Stimulated activated CD4-positive, alpha-beta T cell treated with anti-CD3 and anti-CD28 coated beads, Interleukin-1b, Interleukin-23, amount 100 ng/mL, for 24 hours (primary cell): Measurements from ENCODE around the gene TNFAIP8L3.

ENCODE experiments used
- DNase-seq, 4 experiments: peaks; one replicate each; pipeline ENCODE4 v3.0.0-alpha.2; 2020; ENCODE audit warnings: low read depth in 4 of 4, low spot score in 1 of 4

The TNFAIP8L3 gene

DNA sequence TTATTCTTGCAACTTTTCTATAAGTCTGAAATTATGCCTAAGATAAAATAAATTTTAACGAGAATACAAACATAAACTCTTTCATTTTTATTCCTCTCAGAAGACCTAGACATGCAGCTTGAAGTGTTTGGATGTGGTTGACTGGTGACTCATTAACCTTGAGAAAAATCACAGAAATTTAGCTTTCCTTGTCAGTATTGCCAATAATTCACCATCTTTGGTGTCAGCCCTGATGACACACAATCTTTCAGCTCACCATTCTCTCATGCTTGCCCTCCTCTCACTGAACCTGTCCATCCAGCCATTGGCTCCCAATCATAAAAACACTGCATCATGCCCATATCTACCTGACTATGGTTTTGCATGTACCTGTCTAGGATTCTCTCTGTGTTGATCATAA, 22.6 kb upstream of the TNFAIP8L3 start:
- no peak for DNase-seq

DNA sequence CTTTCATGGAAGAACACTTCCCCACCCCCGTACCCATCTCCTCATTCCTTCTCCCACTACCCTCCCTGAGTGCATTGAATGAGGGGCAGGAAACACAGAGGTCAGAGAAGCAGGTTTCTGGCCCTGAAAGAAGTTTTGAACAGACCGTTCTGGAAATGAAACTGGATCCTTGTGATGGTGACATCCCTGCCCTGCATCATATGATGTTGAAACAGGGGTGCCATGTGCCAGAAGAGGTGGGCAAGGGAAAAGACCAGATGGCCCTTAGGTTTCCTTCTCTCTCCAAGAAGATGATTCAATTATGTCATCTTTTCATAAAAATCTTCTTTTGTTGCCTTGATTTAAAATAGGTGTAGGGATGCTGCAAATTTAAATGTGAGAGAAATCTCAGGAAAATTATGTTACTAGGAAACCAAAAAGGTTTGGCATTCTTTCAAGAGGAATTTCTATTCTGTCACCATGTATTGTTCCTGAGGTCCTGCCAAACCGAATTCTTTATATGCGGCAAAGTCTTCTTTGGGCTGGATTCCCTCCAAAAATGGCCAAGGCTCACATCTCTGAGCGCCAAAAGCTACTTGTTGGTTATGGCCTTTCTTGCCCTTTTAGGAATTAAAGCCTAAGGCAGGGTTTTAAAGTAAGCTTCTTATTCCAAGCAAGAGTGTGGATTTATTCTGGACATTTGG, 19.9 kb upstream of the TNFAIP8L3 start:
- DNase-seq, result no peak

DNA sequence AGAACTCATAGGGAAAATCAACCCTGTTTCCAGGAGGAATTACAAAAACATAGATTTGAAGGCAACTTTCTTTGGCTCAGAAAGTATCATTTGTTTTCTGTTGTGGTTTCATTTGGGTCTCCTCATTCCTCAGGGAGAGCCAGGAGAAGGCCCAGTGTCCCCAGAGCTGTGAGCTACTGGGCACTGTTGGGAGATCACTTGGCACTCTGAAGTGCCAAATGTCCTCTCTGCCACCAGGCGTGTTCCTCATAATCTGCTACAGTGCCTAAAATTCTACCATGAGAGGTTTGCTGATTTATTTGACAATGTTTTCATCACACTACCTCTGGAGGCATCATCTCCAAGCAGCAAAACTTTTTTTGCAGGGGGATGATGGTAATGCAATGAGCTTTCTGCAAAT, 17.4 kb upstream of the TNFAIP8L3 start:
- no peak for DNase-seq

DNA sequence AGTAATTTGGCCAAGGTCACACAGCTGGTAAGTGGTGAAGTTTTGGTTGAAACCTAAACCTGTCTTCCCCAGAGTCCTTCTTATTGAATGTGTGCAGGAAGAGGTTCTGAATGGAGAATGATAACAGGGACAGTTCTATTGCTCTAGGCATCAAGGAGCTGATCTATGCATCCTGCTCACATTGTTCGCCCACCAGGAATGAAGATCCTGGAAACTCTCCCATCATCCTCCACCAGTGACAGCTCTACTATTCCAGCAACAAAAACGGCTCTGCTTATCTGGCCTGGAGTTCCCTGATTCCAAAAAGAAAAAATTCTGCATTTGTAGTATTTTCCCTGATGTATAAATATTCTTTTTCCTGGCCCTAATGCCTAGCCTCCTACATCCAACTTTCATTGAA, 16.4 kb upstream of the TNFAIP8L3 start:
- no peak for DNase-seq

DNA sequence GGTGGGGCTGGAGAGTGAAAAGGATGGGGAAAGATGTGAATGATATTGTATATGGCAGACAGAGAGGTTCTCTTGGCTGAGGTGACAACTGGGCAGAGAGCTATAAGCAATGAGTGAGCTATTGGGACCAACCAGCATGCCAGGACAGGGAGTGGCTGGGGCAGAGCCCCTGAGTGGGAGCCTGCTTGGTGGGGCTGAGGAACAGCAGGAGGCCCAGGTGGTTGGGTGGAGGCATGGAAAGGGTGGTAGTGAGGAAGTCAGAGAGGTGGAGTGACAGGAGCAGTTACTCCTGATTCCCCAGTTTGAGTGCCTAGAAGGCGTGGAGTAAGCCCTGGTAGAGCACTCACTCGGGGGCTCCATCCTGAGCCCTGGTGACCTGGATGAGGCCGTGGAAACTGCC, 15.5 kb upstream of the TNFAIP8L3 start:
- no peak for DNase-seq

DNA sequence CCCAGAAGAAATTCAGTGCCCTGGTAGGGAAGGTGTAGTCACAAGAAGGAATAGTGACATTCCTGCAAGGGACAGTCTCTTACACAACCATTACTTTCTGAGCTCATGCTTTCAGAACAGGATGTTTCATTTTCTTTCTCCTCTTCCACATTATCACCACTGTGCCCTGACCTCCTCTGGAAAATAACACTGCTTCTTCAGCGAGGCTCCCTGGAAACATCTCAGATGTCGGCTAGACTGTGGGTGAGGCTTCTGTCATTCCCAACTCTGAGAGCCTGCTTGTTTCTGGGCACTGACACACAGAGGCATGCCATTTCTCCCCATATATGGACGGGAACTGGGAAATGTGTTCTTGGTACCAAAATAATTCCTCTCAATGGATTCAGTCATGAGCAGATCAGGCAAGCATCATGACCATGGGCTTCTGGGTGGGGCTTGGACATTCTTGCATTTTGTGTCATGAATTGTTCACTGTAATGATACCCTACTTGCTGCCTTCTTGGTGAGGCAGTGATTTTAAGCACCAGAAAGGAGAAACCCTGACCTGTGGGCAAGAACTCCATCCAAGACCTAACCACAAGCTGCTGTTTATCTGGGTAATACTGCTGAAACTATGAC, 14.3 kb upstream of the TNFAIP8L3 start:
- DNase-seq, result no peak

DNA sequence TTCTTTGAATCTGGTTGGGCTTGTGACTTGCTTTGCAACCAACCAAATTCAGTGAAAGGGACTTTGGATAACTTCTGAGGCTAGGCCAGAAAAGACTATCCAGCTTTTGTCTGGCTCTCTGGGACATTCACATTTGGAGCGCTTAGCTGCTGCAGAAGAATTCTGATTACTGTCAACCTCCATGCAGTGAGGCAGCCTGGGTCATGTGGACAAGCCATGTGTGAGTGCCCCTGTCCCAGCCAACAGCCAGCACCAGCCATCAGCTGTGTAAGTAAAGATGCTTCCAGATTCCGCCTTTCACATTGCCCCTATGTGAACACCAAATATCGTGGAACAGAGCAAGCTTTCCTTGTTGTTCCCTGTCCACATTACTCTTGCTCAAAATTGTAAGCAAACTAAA, 12.9 kb upstream of the TNFAIP8L3 start:
- no peak for DNase-seq

DNA sequence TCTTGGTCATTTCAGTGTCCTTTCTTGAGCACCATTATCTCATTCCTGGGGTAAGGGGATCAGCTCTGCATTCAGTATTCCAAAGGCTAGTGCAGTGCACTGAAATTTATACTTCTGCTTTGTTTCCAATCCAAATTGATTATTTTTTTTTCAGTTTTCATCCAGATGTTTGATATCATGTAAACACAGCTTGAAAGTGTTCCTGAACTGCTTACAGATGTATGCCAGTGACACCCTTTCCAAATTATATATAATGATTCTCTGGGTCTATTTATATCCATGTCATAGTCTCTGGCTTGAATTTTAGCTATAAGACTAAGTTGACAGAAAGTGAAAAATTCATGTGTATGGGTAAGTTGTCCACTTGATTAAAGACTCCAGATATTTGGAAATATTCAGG, 11.8 kb upstream of the TNFAIP8L3 start:
- DNase-seq, result no peak

DNA sequence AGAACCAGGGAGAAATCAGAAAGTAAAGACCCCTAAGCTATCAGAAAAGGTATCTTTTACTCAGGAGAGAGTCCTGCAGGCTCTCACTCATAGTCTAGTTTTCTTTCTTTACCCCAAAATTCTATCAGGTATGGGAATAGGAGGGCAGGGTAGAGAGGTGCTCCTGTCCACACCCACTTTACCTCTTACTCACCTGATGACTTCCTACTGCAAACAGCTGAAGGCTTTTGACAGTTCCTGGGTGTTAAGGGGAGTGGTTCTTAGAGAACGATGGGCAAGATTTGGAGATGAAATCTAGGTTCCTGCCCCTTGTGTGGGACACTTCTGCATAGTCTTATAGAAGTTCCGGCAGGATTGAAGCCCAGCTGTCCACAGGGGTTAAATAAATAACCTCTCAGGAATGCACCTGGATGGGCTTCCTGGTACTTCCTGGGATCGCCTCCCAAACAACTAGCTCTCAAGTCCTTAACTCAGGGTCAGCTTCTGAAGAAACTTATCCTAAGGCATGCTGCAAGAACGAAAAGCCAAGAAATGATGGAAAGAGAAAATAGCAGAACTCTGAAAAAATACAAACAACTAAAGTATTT, 10.8 kb upstream of the TNFAIP8L3 start:
- DNase-seq, result no peak

DNA sequence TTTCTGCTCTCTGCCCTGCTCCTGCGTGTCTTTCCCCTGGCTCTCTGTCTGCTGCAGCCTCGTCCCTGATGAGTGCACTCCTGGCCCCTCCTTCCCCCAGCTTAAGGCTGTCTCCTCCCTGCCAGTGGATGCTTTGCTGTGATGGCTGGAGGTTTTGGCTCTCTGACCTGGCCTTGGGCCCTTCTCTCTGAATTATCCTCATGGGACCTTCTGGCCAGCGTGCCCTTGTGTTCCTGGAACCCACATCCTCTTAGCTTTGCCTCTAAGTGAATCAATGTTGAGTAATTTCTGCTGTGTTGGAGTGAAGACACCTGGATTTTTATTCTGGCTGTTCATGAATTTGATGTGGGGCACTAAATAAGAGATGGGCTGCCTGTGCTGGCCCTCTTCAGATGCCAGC, 9.8 kb upstream of the TNFAIP8L3 start:
- no peak for DNase-seq

DNA sequence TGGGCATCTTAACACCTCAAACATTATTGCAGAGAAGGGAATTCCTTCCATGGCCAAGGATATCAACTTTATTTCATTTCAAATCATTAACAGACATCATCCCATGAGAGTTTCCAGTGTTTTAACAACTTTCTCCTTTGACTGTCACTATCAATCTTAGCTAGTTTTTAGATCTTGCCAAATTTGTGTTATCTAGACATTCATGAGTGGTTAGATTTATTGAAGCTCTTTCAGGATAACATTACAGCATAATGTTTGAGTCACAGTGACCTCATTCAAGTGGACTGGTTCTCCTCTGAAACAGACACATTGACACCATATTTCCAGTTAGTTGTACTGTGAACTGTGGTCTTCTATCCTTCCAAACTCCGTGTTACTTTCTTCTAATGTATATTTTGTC, 8.6 kb upstream of the TNFAIP8L3 start:
- no peak for DNase-seq

DNA sequence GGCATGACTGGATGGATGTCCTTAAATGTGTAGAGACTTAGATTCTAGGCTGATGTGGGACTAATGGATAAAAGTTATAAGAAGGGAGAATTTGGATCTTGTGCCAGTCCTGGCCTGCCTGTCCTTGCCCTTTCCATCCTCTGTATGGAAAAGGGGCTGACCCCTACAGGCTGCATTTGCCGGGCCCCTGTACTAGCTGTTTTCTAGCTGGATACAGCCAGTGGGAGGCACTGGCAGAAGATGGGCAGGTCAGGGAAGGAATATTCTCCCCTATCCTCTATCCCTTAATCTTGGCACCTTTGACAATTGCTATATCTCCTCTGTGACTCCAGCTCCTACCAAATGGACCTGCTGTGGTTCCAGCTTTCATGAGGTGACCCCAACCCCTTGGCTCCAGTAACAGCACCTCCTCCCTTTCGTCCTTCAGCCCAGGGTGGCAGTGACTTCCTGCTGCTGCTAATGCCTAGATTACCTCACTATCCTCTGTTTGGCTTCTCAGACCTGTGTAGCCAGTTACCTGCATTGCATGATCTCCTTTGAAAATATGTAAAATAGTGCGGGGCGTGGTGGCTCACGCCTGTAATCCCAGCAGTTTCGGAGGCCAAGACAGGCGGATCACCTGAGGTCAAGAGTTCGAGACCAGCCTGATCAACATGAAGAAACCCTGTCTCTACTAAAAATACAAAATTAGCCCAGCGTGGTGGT, 6.2 kb upstream of the TNFAIP8L3 start:
- DNase-seq, result no peak

DNA sequence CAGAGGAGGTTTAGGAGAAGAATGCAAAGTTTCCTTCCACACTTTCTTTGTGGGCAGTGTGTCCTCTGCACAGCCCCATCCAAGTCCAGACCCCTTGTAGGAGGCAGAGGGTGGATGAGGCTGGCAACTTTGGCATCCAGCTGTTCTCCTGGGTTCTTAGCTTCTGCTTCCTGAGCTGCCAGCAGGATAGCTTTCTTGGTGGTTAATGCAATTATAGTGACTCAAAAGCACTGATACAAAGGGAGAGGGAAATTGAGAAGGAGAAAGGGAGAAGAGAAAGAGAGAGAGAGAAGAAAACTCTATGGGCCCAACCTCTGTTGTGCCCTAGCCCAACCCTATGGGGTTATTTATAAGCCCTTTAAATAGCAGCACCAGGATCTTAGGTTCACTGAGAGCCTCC, 4.5 kb upstream of the TNFAIP8L3 start:
- no peak for DNase-seq

DNA sequence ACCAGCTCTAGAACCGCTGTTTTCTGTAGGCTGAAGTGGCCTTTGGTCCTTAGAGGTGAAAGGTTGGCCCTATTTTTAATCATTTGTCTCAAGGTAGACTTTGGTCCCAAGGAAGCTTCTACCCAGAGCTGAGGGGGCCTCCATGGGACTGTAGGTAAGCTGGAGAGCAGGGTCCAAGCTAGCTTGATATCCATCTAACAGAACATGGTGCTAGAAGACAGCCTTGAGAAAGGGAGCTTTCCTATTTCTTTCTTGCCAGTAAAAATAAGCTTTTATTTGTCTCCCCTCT, 3.6 kb upstream of the TNFAIP8L3 start:
- no peak for DNase-seq

DNA sequence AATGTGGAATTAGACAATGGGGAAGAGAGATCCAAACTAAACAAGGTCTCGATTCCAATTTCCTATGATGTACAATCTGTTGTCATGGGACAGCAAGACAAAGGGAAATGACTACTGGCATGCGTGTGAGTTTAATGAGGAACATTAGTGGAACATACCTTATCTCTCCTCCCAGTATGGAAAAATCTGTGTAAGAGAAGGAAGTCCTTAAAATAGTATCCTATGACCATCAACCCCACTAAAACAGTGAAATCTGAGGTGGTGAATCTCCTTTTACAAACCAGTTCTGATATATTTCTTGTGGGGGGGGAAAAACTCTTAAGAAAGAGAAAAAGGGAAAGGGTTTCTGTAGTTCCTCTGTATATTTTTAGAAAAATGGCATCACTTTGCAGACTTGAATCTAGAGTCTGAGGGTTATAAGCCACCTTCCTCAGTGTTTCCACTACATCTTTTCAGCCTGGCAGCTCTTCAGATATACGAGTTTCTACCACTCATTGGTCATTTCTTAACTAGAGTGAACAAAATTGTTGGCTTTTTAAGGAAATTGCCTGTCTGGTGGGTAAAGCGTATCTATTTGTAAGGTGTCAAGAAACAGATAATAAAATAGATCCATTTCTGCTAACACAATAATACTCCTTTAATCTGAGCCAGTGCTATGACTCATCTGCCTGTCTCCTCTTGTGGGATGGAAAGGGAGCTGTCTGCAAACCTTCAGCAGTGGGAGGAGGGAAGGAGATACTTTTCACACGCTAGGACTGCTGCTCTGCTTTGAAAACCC, 3.0 kb upstream of the TNFAIP8L3 start:
- DNase-seq, result no peak

DNA sequence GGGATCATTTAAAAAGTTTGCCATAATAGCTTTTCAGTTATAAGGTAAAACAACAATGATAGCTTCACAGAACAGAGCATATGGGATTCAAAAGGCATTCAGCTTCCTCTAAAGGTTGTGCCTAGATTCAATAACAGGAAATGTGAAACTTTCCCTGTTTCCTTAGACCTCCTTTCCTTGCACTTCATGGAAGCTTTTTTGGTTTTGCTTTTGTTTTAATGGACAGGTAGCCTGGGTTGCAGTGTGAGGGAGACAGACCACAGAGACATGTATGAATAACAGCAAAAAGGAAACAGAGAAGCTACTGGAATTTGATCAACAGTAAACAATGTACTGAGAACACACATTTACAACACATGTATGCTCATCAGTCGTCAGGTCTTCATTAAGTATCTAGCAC, 2.3 kb upstream of the TNFAIP8L3 start:
- DNase-seq, result no peak

DNA sequence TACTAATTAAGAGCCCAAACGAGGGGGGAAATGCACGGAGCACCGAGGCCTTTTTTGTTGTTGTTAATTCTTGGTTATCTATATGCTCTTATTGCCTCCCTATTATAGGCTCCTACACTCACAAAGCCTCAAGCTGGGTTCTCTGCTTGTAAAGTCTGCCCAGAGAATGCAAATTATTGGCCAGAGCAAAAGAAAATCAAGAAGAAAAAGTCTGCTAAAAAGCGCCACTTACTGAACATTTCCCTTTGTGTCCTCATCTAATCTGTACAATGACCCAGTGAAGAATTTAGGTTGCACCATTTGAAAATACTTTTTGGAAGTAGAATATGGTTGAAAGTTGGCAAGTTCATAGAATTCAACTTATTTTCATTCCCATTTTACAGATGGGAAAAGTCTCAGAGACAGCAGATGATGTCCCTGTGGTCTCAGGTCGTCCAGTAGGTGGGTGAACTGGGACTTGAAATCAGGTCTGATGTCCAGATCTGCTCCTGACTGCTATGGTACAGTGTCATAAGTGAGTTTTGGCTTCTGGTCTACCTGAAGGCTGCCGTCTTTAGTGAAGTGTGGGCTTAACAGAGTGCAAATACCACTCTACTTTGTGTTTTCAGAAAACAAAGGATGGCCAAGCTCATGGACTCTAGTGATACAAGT, 1.1 kb upstream of the TNFAIP8L3 start:
- no peak for DNase-seq

DNA sequence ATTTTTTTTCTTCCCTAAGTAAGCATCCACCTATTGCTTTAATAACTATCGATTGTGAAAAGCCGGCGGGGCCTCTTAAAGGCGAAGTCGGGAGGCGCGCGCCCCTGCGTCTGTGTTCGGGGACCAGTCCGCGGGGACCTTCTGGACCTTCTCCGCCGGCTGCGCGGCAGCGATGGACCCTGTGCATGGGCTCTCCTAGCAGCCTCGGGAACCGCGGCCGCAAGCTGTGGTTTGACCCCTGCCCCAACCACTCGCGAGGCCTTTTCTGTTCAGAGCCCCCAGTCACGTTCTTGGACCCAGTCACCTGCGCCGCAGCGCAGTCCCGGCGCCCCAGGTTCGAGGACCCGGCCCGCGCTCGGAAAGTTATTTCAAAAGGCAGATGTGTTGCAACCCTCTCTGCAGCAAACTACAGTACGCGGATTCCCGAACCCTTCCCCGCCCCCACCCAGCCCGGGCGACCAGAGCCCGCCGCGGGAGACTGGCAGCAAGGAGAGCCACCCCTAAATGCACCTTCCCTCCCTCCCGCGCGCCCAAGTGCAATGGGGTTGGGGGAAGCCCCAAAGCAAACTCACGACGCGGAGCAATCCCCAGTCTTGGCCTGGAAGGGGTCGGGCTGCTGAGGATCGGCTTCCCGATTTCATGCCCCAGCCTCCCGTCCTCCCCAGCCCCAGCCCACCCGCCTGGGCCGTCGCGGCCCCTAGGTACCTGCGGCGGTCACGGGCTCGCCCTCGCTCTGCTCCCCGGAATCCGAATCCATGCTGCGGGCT, 684 bp downstream of the TNFAIP8L3 start:
- DNase-seq, result no peak

DNA sequence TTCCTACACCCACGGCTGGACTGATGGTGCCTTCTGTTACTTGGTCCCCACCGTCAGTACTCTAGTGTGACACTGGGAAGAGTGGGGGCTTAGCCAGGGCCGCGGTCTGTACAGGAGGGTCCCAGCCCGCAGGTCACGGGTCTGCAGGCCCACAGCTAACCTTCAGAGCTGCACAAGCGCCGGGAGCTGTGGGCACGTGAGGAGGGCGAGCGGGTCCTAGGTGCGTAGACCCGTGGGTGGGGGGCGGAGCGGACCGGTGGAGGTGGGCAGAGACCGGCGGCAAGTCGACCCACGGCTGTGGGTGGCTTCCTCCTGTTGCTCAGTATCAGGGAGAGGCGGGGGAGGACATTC, 1.2 kb downstream of the TNFAIP8L3 start:
- no peak for DNase-seq

DNA sequence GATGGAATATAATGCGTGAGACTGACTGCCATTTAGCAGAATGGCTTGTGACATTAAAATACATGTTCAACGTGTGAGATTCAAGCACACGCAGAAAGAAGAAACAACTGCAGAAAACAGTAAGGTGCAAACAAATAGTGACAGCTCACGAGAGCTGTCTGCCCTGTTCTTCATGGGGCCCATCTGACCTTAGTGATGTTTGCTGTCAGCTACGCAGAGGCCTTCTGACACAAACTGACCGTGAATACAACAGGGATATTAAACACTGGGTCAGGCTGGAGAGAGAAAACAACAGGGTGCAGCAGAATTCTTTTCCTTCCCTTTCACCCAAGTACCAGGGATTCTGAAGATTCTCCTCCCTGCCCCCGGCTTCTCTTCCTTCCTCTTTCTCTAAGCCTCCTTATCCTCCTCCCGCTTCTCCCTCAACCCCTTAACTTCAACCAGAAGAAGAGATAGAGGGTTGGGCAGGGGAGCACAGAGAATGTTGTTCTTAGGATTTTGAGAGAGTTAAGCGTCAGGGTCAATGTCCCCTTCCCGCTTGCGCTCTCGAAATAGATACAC, 2.1 kb downstream of the TNFAIP8L3 start:
- no peak for DNase-seq
